HEK293T (cell line): Measurements from ENCODE around the gene AVPR2.

Experiments used
- CTCF ChIA-PET: fragments of 350-600 bp; formaldehyde crosslinking; extraction: SDS; loops from one replicate; lab custom pipeline; 2021; ENCODE audit warnings: antibody characterized with exemption, inconsistent platforms; lab: Yijun Ruan, JAX
- POLR2A ChIA-PET: fragments of 350-600 bp; formaldehyde crosslinking; extraction: SDS; loops from one replicate; lab custom pipeline; 2020; ENCODE audit warnings: antibody characterized with exemption, inconsistent platforms; lab: Yijun Ruan, JAX
- DNase-seq: peaks from one replicate; pipeline ENCODE4 v3.0.0; 2012; ENCODE audit warnings: mixed read lengths; ENCODE audit errors: extremely low spot score
- ARNT ChIP-seq: fragments of 450-650 bp; IDR thresholded peaks from 2 replicates; pipeline ENCODE4 v1.6.1; 2017; ENCODE audit warnings: mild to moderate bottlenecking
- BHLHE40 ChIP-seq: fragments of 450-650 bp; IDR thresholded peaks from 2 replicates; pipeline ENCODE4 v1.6.1; 2016; ENCODE audit warnings: mild to moderate bottlenecking, moderate library complexity, borderline replicate concordance
- CTBP1 ChIP-seq: fragments of 450-650 bp; IDR thresholded peaks from 2 replicates; pipeline ENCODE4 v1.6.1; 2016; ENCODE audit warnings: borderline replicate concordance
- ELF4 ChIP-seq: fragments of 450-650 bp; IDR thresholded peaks from 2 replicates; pipeline ENCODE4 v1.6.1; 2017; ENCODE audit warnings: antibody characterized with exemption
- FOXA1 ChIP-seq: fragments of 450-650 bp; IDR thresholded peaks from 2 replicates; pipeline ENCODE4 v1.6.1; 2016; ENCODE audit warnings: mild to moderate bottlenecking
- FOXK2 ChIP-seq: fragments of 450-650 bp; IDR thresholded peaks from 2 replicates; pipeline ENCODE4 v1.6.1; 2016; ENCODE audit warnings: mild to moderate bottlenecking
- FOXM1 ChIP-seq: fragments of 450-650 bp; IDR thresholded peaks from 2 replicates; pipeline ENCODE4 v1.6.1; 2017; ENCODE audit warnings: mild to moderate bottlenecking, borderline replicate concordance
- HDGF ChIP-seq: fragments of 450-650 bp; IDR thresholded peaks from 2 replicates; pipeline ENCODE4 v1.6.1; 2017; ENCODE audit warnings: antibody characterized with exemption, borderline replicate concordance
- L3MBTL2 ChIP-seq: fragments of 450-650 bp; conservative IDR thresholded peaks from 2 replicates; pipeline ENCODE4 v1.6.1; 2016; ENCODE audit warnings: mild to moderate bottlenecking
- LEF1 ChIP-seq: fragments of 450-650 bp; IDR thresholded peaks from 2 replicates; pipeline ENCODE4 v1.6.1; 2017; ENCODE audit warnings: mild to moderate bottlenecking, borderline replicate concordance
- NFRKB ChIP-seq: fragments of 450-650 bp; IDR thresholded peaks from 2 replicates; pipeline ENCODE4 v1.6.1; 2016; ENCODE audit warnings: mild to moderate bottlenecking, moderate library complexity
- PKNOX1 ChIP-seq: fragments of 450-650 bp; IDR thresholded peaks from 2 replicates; pipeline ENCODE4 v1.6.1; 2016
- SP1 ChIP-seq: fragments of 450-650 bp; IDR thresholded peaks from 2 replicates; pipeline ENCODE4 v1.6.1; 2017
- SUZ12 ChIP-seq: fragments of 450-650 bp; IDR thresholded peaks from 2 replicates; pipeline ENCODE4 v1.6.1; 2016; ENCODE audit warnings: mild to moderate bottlenecking
- TARDBP ChIP-seq: fragments of 450-650 bp; IDR thresholded peaks from 2 replicates; pipeline ENCODE4 v1.6.1; 2016
- ZNF384 ChIP-seq: fragments of 450-650 bp; IDR thresholded peaks from 2 replicates; pipeline ENCODE4 v1.6.1; 2016

The AVPR2 gene

GRCh38 chrX:153939573-153939972 lies 35.1 kb downstream of the AVPR2 start:
- POLR2A ChIA-PET, result interaction anchor here (0.7 to 1.7 kb wide), 3 partner anchors 10 to 145 kb away, joined by 3 to 7 read pairs (median 3); partner anchors contain the start of genes IDH3G and SSR4
- CTCF ChIA-PET, result interaction anchor here (0.8 kb wide), 1 partner anchor 16 kb away, joined by 4 read pairs; no protein-coding TSS in a partner anchor
- no peak for DNase-seq
- TF ChIP-seq CTBP1, result no peak
- no peak for TF ChIP-seq ELF4
- TF ChIP-seq L3MBTL2, result no peak
- no peak for TF ChIP-seq TARDBP
- no peak for TF ChIP-seq ZNF384
- no peak for TF ChIP-seq LEF1
- TF ChIP-seq FOXA1, result no peak
- TF ChIP-seq FOXK2, result no peak
- no peak for TF ChIP-seq ARNT
- no peak for TF ChIP-seq FOXM1
- TF ChIP-seq BHLHE40, result no peak
- no peak for TF ChIP-seq SUZ12
- TF ChIP-seq PKNOX1, result no peak
- TF ChIP-seq NFRKB, result no peak
- no peak for TF ChIP-seq SP1

DNA sequence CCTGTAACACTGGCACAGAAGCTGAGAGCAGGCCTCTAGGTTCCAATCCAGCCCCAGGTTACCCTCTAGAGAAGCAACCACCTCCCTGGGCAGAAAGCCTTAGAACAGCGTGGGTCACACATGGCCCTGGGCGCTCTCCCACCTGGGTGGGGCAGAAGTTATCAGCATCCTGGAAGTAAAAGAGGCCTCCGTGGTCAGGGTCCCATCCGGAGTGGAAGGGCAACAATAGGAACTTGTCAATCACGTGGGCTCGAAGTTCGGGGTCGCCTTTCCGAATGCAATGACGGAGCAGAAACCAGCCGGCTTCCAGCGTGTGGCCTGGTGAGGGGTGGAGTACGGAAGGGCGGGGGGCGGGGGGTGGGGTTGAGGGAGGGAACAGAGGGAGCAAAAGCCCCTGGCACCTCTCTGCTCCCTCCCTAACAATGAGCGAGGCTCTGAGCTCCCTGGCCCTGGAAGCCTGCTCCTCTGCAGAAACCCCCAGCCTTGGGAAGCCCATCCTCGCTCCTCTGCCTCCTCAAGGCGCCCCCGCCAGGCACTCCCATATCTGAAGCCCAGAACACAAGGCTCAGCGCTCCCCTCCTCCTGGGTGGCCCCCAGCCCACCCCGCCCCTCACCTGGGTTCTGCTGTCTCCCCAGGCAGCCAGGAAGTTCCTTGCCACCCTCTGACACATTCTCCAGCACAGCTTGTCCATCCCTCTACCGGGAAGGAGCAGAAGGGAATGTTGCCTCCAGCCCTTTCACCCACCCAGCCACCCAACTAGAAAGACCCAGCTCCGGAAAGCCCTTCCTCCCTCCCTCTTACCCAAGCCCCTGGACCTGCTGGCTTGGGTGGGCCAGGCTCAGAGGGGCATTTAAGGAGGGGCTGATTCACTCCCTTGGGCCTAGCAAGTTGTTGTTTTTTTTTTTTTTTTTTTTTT lies 37.1 kb downstream of the AVPR2 start:
- ChIA-PET POLR2A (interaction anchor here (1.1 kb wide), 1 partner anchor 19 kb away, joined by 3 read pairs; no protein-coding TSS in a partner anchor), CTCF (no interaction called here)
- no peak for DNase-seq
- TF ChIP-seq FOXA1 (no peak), FOXM1 (no peak), HDGF (no peak), ELF4 (no peak), TARDBP (no peak), ZNF384 (no peak), SUZ12 (no peak), CTBP1 (no peak), NFRKB (no peak), PKNOX1 (no peak), LEF1 (no peak), L3MBTL2 (no peak), SP1 (no peak), ARNT (no peak), FOXK2 (no peak), BHLHE40 (no peak)

- DNase-seq, result no peak
- ChIA-PET POLR2A (interaction anchor here (1.1 to 7.1 kb wide), 4 partner anchors 9 to 27 kb away, joined by 5 to 65 read pairs (median 7); partner anchors contain the start of genes ARHGAP4, HCFC1 and NAA10), CTCF (interaction anchor here (0.8 to 5.6 kb wide), 4 partner anchors 11 to 181 kb away, joined by 3 to 100 read pairs (median 5); partner anchors contain the start of genes ARHGAP4 and PLXNB3)
- no peak for TF ChIP-seq TARDBP
- no peak; the same call in 1 of the 2 replicates for TF ChIP-seq L3MBTL2
- no peak; the same call in 1 of the 2 replicates for TF ChIP-seq PKNOX1
- no peak for TF ChIP-seq FOXM1
- TF ChIP-seq ELF4, result no peak
- TF ChIP-seq FOXA1, result no peak
These were observed 39.8 kb downstream of the AVPR2 start, which contains the start of gene RENBP for GRCh38 chrX:153944140-153944799. TSS of gene RENBP (minus strand) at chrX:153944643. CDS start at chrX:153944610, 33 bp downstream.

GRCh38 chrX:153944800-153945150 lies 40.3 kb downstream of the AVPR2 start:
- ChIA-PET POLR2A (interaction anchor here (1.1 to 7.1 kb wide), 4 partner anchors 9 to 27 kb away, joined by 5 to 65 read pairs (median 7); partner anchors contain the start of genes ARHGAP4, HCFC1 and NAA10), CTCF (interaction anchor here (0.6 to 5.6 kb wide), 6 partner anchors 11 to 1002 kb away, joined by 3 to 100 read pairs (median 3); partner anchors contain the start of genes ARHGAP4 and PLXNB3)
- DNase-seq, result no peak
- TF ChIP-seq LEF1 (no peak), BHLHE40 (no peak), FOXK2 (no peak), HDGF (no peak)

DNA sequence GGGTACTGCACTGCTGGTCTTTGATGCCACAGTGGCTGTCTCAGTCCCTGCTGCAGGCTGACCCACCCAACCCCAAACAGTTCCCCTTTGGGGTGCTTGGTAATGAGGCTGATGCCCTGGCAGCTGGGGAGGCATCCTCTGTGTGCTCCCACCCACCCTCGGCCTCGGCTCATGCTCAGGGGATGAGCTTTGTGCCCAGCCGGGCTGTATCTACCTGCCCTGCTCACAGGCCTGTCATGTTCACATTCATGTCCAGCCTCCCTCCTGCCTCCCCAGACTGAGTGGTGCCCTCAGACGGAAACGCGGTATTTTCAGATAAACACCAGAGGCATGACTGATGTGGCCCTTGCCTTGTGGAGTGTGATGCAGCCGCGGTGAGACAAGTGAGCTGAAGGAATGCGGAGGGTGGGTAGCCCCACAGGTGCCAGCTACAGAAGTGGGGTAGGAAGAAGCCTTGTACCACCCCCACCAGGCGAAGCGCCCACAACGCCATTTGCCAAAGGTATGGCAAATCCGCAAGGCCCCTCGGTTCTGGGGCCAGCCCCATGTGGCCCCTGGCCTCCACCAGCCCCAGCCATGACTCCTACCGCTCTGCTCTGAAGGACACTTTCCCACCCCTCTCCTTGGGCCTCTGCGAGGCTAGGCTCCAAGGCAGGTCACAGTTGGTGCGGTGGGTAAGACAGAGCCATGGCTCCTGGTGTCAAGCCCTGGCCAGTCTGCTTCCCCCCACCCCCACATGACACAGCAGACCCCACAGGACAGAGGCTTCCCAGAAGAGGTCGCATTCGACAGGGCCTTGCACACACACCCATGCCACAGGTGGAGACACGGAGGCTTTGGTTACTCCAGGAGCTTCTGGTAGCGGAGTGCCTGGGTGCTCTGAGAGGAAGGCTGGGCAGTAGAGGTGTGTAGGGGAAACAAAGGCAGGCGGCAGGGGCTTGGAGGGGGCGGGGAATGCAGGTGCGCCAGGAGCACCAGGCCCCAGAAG lies 41.8 kb downstream of the AVPR2 start:
- DNase-seq, result no peak
- TF ChIP-seq ELF4 (no peak), ZNF384 (no peak), FOXA1 (no peak), FOXM1 (no peak), NFRKB (no peak), ARNT (no peak)
- ChIA-PET POLR2A (interaction anchor here (1.0 to 7.1 kb wide), 5 partner anchors 11 to 24 kb away, joined by 4 to 65 read pairs (median 5); partner anchors contain the start of genes ARHGAP4 and NAA10), CTCF (interaction anchor here (0.7 to 5.6 kb wide), 18 partner anchors 9 to 407 kb away, joined by 3 to 100 read pairs (median 6); partner anchors contain the start of genes ARHGAP4, HCFC1, NAA10 and PLXNB3)
